B cell (primary cell): ENCODE results near the gene P4HA3. TPM values are rescaled to one million over a fixed set of nuclear protein-coding genes. Genes with fewer than 3 reads are reported as not detected.

Experiments
- ATAC-seq: fragments of 200-7000 bp; cut with Tn5 transposase; one replicate; pipeline ENCODE4 v1.10.0; 2021; ENCODE audit warnings: low read depth, mild to moderate bottlenecking, moderate number of reproducible peaks, moderate library complexity
- CTCF ChIA-PET: fragments of 350-600 bp; sonication (Branson Sonifier 250); formaldehyde crosslinking; loops from one replicate; lab custom pipeline; 2021; ENCODE audit warnings: antibody characterized with exemption, inconsistent platforms; lab: Charles Lee
- POLR2A ChIA-PET: fragments of 350-600 bp; sonication (Branson Sonifier 250); formaldehyde crosslinking; loops from one replicate; lab custom pipeline; 2021; ENCODE audit warnings: antibody characterized with exemption; lab: Charles Lee
- DNase-seq: peaks from one replicate; pipeline ENCODE4 v3.0.0; 2013
- H2AFZ ChIP-seq: 2 replicates; pipeline ENCODE4 v1.6.1; 2012; ENCODE audit warnings: mild to moderate bottlenecking, low read depth, low read length; ENCODE audit not compliant: insufficient read depth, poor library complexity, severe bottlenecking
- H3K27ac ChIP-seq, 2 donors: 1 replicate in 1 of 2; 2 replicates in 1 of 2; pipeline ENCODE4 v1.5.1; 2012 to 2013; ENCODE audit warnings: low read length in 2 of 2, mild to moderate bottlenecking in 2 of 2, moderate library complexity in 1 of 2
- H3K27me3 ChIP-seq, 4 experiments: fragments of 200-600 bp in 1 of 4; sonication (generic) in 1 of 4; replicated peaks in 1 of 4; 1 replicate in 2 of 4; 2 replicates in 2 of 4; pipeline versions ENCODE4 v1.6.1 to v1.7.0; 2013 to 2016; ENCODE audit warnings: low read length in 3 of 4, mild to moderate bottlenecking in 2 of 4, mixed read lengths in 1 of 4, moderate library complexity in 1 of 4; ENCODE audit not compliant: insufficient read depth in 4 of 4, control insufficient read depth in 3 of 4; ENCODE audit errors: control extremely low read depth in 1 of 4
- H3K36me3 ChIP-seq, 2 experiments: replicated peaks in 1 of 2; 1 replicate in 1 of 2; 2 replicates in 1 of 2; pipeline versions ENCODE4 v1.6.1 to v1.7.1; 2013; ENCODE audit warnings: low read length in 1 of 2; ENCODE audit not compliant: insufficient read depth in 2 of 2, control insufficient read depth in 1 of 2; ENCODE audit errors: control extremely low read depth in 1 of 2, extremely low read depth in 1 of 2
- H3K4me1 ChIP-seq, 2 donors: fragments of 200-600 bp in 1 of 2; sonication (generic) in 1 of 2; 1 replicate in 1 of 2; 2 replicates in 1 of 2; pipeline versions ENCODE4 v1.5.1 to v1.6.1; 2013 to 2017; ENCODE audit warnings: low read length in 2 of 2; ENCODE audit not compliant: control insufficient read depth in 2 of 2, insufficient read depth in 2 of 2
- H3K4me2 ChIP-seq: replicated peaks from 2 replicates; pipeline ENCODE3; 2012; ENCODE audit warnings: mild to moderate bottlenecking, low read depth, low read length; ENCODE audit not compliant: poor library complexity, severe bottlenecking
- H3K4me3 ChIP-seq, 5 experiments: fragments of 200-600 bp in 1 of 5; sonication (generic) in 1 of 5; 1 replicate in 3 of 5; 2 replicates in 2 of 5; pipeline versions ENCODE4 v1.5.1 to v1.7.0; 2011 to 2016; ENCODE audit warnings: low read length in 4 of 5, mild to moderate bottlenecking in 4 of 5, low read depth in 2 of 5, control low read depth in 1 of 5, moderate library complexity in 1 of 5; ENCODE audit not compliant: insufficient read depth in 1 of 5; ENCODE audit errors: control extremely low read depth in 1 of 5, extremely low read depth in 1 of 5
- H3K79me2 ChIP-seq: fragments of 200-600 bp; sonication (generic); one replicate; pipeline ENCODE4 v1.6.0; 2016; ENCODE audit warnings: low read length; ENCODE audit not compliant: control insufficient read depth, insufficient read depth
- H3K9ac ChIP-seq: fragments of 200-600 bp; sonication (generic); 2 replicates; pipeline ENCODE4 v1.6.1; 2017; ENCODE audit warnings: mild to moderate bottlenecking, low read length, moderate library complexity
- H3K9me3 ChIP-seq, 3 donors: one replicate each; pipeline versions ENCODE4 v1.6.1 to v1.7.1; 2013; ENCODE audit warnings: low read length in 2 of 3; ENCODE audit not compliant: control insufficient read depth in 2 of 3, insufficient read depth in 1 of 3; ENCODE audit errors: control extremely low read depth in 1 of 3
- H4K20me1 ChIP-seq: 2 replicates; pipeline ENCODE4 v1.6.0; 2012; ENCODE audit warnings: mild to moderate bottlenecking, low read length; ENCODE audit not compliant: insufficient read depth, control insufficient read depth, poor library complexity, severe bottlenecking
- H3K27ac Mint-ChIP-seq: one replicate; pipeline ENCODE4 v1.8.0; 2021; ENCODE audit warnings: mixed read lengths
- H3K27me3 Mint-ChIP-seq: one replicate; pipeline ENCODE4 v1.8.0; 2021; ENCODE audit warnings: mixed read lengths
- H3K4me1 Mint-ChIP-seq: one replicate; pipeline ENCODE4 v1.8.0; 2021; ENCODE audit warnings: mixed read lengths
- H3K4me3 Mint-ChIP-seq: one replicate; pipeline ENCODE4 v1.8.0; 2021; ENCODE audit warnings: mixed read lengths
- H3K9me3 Mint-ChIP-seq: one replicate; pipeline ENCODE4 v1.8.0; 2022; ENCODE audit warnings: mixed read lengths; ENCODE audit not compliant: insufficient read depth
- EZH2 ChIP-seq: IDR thresholded peaks from 2 replicates; pipeline ENCODE4 v1.6.1; 2012; ENCODE audit warnings: borderline replicate concordance, low read depth, mild to moderate bottlenecking, moderate library complexity, low read length; ENCODE audit not compliant: insufficient read depth, poor library complexity, severe bottlenecking
- WGBS: methylation state at CpG from one replicate; pipeline ENCODE4 v1.1.5; 2013; ENCODE audit warnings: missing lambda C conversion rate; ENCODE audit not compliant: insufficient coverage; 5-methylcytosine and 5-hydroxymethylcytosine counted together
- intact Hi-C: fragments of 100-400 bp; cut with micrococcal nuclease; formaldehyde crosslinking; loops from one replicate; pipeline ENCODE4 v1.10.0; 2022
- polyA plus RNA-seq: library from polyadenylated mRNA; depleted of rRNA; stranded (reverse); fragments of >200 nt; gene quantifications from 2 replicates; pipeline ENCODE4 v1.2.3, GENCODE V29; 2012
- total RNA-seq, 2 donors: library from RNA; stranded (reverse); fragments of 120-200 nt in 1 of 2; gene quantifications; 1 replicate in 1 of 2; 2 replicates in 1 of 2; pipeline versions ENCODE4 v1.2.3 to v1.2.4, GENCODE V29; 2013 to 2022
- TF ChIP-seq, protein P1 (sequence below): fragments of 200-600 bp; IDR thresholded peaks from one replicate; pipeline ENCODE4 v1.8.0; 2022; ENCODE audit warnings: antibody characterized with exemption, mild to moderate bottlenecking

The P4HA3 gene
- total and polyA plus RNA-seq, 2 donors (not counting 1 experiment from before 2014, with no cell fraction given), result not detected

DNA sequence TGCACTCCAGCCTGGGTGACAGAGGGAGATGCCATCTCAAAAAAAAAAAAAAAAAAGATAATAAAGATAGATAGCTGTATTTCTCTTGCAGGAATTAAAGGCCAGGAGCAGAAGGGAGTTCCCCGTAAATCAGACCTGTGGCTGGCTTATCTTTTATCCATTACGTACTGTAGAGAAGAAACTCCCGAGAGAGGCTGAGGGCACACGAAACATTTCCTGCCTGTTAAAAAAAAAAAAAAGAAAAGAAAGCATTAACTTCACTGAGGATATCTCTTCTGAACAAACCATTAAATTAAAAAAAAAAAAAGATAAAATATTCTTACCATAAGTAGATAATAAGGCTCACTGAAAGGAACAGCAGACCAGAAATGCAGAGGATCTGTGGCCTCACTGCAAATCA lies 22.5 kb downstream of the P4HA3 start:
- Mint-ChIP-seq H3K4me3 (no peak overlapping the region), H3K4me1 (no peaks in the 10 kb centered on the region), H3K27ac (no peak overlapping the region), H3K9me3 (no peaks in the 10 kb centered on the region), H3K27me3 (peaks cover 15% of the 10 kb centered on the region)
- H3K4me2 ChIP-seq, result no peak overlapping the region
- H3K9me3 ChIP-seq, result no peaks in the 10 kb centered on the region
- no peaks in the 10 kb centered on the region for H4K20me1 ChIP-seq
- H3K27ac ChIP-seq, result no peak overlapping the region
- TF ChIP-seq EZH2, result no peak
- TF ChIP-seq, protein P1, sequence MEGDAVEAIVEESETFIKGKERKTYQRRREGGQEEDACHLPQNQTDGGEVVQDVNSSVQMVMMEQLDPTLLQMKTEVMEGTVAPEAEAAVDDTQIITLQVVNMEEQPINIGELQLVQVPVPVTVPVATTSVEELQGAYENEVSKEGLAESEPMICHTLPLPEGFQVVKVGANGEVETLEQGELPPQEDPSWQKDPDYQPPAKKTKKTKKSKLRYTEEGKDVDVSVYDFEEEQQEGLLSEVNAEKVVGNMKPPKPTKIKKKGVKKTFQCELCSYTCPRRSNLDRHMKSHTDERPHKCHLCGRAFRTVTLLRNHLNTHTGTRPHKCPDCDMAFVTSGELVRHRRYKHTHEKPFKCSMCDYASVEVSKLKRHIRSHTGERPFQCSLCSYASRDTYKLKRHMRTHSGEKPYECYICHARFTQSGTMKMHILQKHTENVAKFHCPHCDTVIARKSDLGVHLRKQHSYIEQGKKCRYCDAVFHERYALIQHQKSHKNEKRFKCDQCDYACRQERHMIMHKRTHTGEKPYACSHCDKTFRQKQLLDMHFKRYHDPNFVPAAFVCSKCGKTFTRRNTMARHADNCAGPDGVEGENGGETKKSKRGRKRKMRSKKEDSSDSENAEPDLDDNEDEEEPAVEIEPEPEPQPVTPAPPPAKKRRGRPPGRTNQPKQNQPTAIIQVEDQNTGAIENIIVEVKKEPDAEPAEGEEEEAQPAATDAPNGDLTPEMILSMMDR, result no peak
- POLR2A ChIA-PET, result no interaction called here
- CTCF ChIA-PET, result no interaction called here
- no peaks in the 10 kb centered on the region for H3K4me1 ChIP-seq
- no peak overlapping the region for H3K9ac ChIP-seq
- ATAC-seq (no peak), DNase-seq (no peak)
- no peaks in the 10 kb centered on the region for H3K27me3 ChIP-seq
- H2AFZ ChIP-seq, result no peak overlapping the region
- no peak overlapping the region for H3K4me3 ChIP-seq
- H3K36me3 ChIP-seq, result no peaks in the 10 kb centered on the region
- intact Hi-C loops, result no loop called here
- WGBS, result no CpG with 5 or more reads among the region's 4 CpGs
- no peaks in the 10 kb centered on the region for H3K79me2 ChIP-seq

DNA sequence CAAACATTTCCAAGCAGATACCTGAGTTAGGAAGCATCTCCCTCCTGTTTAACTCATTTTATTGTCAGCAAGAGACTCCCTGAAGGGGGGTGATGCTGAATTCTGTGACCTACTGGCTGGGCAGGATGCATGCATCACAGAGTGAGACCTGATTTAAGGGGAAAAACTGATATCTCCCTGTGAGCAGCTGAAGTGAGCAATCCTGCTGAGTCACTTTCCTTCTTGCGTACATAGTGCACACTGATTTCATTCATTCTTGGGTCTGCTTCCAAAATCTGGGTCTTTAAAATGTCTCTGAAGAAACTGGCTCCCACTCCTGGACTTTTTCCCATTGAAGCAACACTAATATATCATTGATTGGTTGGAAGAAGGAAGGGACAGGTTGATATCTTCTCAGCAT lies 23.3 kb downstream of the P4HA3 start:
- Histone ChIP-seq H3K4me1 (no peaks in the 10 kb centered on the region), H3K9me3 (no peaks in the 10 kb centered on the region), H3K27ac (no peak overlapping the region), H2AFZ (no peak overlapping the region), H3K4me2 (no peak overlapping the region), H3K36me3 (no peaks in the 10 kb centered on the region), H3K9ac (no peak overlapping the region), H3K27me3 (peaks cover 0 to 3% (median 0%) of the 10 kb centered on the region in 4 experiments), H3K4me3 (no peak overlapping the region), H3K79me2 (no peaks in the 10 kb centered on the region), H4K20me1 (no peaks in the 10 kb centered on the region)
- ChIA-PET CTCF (no interaction called here), POLR2A (no interaction called here)
- Mint-ChIP-seq H3K9me3 (no peaks in the 10 kb centered on the region), H3K4me3 (no peak overlapping the region), H3K27me3 (peaks cover 14% of the 10 kb centered on the region), H3K4me1 (no peaks in the 10 kb centered on the region), H3K27ac (no peak overlapping the region)
- intact Hi-C loops, result no loop called here
- ATAC-seq (no peak), DNase-seq (no peak)
- TF ChIP-seq, protein P1, result no peak
- no peak for TF ChIP-seq EZH2
- no CpG with 5 or more reads among the region's 1 CpG for WGBS
